Glomerular endothelial cell (primary cell): ENCODE data around the gene PDZRN4. TPM values are rescaled to one million over a fixed set of nuclear protein-coding genes. Genes with fewer than 3 reads are reported as not detected.
"Not testable (repeated sequence)": the region's sequence is repeated elsewhere in the genome, so short reads cannot be mapped to it uniquely, and the experiment has no call there.

ENCODE experiments used
- DNase-seq: peaks from one replicate; pipeline ENCODE4 v3.0.0-alpha.2; 2011; ENCODE audit warnings: low read depth, low spot score; ENCODE audit errors: extremely low read depth
- total RNA-seq: library from RNA; depleted of rRNA; stranded (reverse); fragments of >200 nt; gene quantifications from 2 replicates; pipeline ENCODE4 v1.2.3, GENCODE V29; 2015

Gene PDZRN4
- total RNA-seq, 1 donor from 2014 or later: not detected

- no peak for DNase-seq
Measured at GRCh38 chr12:41213107-41213506, 25.0 kb downstream of the PDZRN4 start.

- no peak for DNase-seq
Measured at GRCh38 chr12:41213648-41214047, 25.5 kb downstream of the PDZRN4 start.

GRCh38 chr12:41217727-41218126 lies 29.6 kb downstream of the PDZRN4 start:
- no peak for DNase-seq

GRCh38 chr12:41220931-41221330 lies 32.8 kb downstream of the PDZRN4 start:
- no peak for DNase-seq

GRCh38 chr12:41221491-41221890 lies 33.4 kb downstream of the PDZRN4 start:
- no peak for DNase-seq

- DNase-seq: no peak
Measured at GRCh38 chr12:41223600-41223999, 35.5 kb downstream of the PDZRN4 start.

GRCh38 chr12:41224066-41224465 lies 35.9 kb downstream of the PDZRN4 start:
- no peak for DNase-seq

GRCh38 chr12:41225179-41225578 lies 37.1 kb downstream of the PDZRN4 start:
- DNase-seq: no peak

- no peak for DNase-seq
Measured at GRCh38 chr12:41228066-41228820, 40.1 kb downstream of the PDZRN4 start.

- no peak for DNase-seq
Measured at GRCh38 chr12:41230756-41231155, 42.6 kb downstream of the PDZRN4 start.

GRCh38 chr12:41234692-41235091 lies 46.6 kb downstream of the PDZRN4 start:
- DNase-seq: no peak

- DNase-seq: no peak
Measured at GRCh38 chr12:41242603-41243002, 54.5 kb downstream of the PDZRN4 start.

GRCh38 chr12:41248391-41248790 lies 60.3 kb downstream of the PDZRN4 start:
- DNase-seq: no peak

GRCh38 chr12:41250748-41251147 lies 62.6 kb downstream of the PDZRN4 start:
- no peak for DNase-seq

GRCh38 chr12:41254004-41254914 lies 66.1 kb downstream of the PDZRN4 start:
- no peak for DNase-seq

- not testable (repeated sequence) for DNase-seq
Measured at GRCh38 chr12:41263196-41263595, 75.1 kb downstream of the PDZRN4 start.

- no peak for DNase-seq
Measured at GRCh38 chr12:41264281-41264680, 76.2 kb downstream of the PDZRN4 start.

GRCh38 chr12:41269056-41269455 lies 80.9 kb downstream of the PDZRN4 start:
- DNase-seq: no peak

GRCh38 chr12:41271489-41271888 lies 83.4 kb downstream of the PDZRN4 start:
- DNase-seq: no peak

GRCh38 chr12:41274643-41275042 lies 86.5 kb downstream of the PDZRN4 start:
- no peak for DNase-seq

GRCh38 chr12:41277100-41277945 lies 89.2 kb downstream of the PDZRN4 start:
- DNase-seq: peak; percentile 20
